ENCODE results near the gene CCDC30.

DNA sequence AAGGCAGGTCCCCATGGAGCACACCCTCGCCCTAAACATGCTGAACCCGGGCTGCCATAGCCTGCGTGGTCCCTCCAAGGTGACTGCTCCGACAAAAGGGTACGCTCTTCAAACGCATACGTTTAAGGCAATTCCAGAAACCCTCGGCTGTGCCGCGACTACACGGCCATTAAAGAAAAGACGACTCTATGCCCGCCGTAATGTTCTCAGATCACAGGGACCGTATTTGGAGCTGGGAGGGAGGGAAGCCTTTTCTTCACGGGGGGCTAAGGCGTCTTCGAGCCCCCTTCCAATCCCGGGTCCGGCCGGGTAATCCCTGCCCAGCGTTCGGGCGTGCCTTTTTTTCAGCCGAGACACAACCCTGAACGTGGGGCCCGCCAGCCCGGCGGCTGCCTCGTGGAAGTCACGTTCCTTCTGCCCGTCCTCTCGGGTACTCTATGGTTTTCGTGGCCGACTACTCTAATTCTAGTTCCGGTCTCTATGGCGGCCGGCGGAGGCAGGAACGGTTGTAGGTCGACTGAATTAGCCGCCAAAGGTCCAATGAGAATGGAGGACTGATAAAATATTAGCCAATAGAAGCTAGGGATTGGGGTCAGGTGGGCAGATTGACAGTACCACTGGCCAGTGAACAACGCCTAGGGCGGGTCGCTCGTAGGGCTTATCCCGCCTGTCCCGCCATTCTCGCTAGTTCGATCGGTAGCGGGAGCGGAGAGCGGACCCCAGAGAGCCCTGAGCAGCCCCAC is 218.8 kb downstream of the CCDC30 start, which contains the start of gene YBX1:
- TF ChIP-seq, protein P1, sequence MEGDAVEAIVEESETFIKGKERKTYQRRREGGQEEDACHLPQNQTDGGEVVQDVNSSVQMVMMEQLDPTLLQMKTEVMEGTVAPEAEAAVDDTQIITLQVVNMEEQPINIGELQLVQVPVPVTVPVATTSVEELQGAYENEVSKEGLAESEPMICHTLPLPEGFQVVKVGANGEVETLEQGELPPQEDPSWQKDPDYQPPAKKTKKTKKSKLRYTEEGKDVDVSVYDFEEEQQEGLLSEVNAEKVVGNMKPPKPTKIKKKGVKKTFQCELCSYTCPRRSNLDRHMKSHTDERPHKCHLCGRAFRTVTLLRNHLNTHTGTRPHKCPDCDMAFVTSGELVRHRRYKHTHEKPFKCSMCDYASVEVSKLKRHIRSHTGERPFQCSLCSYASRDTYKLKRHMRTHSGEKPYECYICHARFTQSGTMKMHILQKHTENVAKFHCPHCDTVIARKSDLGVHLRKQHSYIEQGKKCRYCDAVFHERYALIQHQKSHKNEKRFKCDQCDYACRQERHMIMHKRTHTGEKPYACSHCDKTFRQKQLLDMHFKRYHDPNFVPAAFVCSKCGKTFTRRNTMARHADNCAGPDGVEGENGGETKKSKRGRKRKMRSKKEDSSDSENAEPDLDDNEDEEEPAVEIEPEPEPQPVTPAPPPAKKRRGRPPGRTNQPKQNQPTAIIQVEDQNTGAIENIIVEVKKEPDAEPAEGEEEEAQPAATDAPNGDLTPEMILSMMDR (conservative IDR thresholded peaks at IDR 0.05 in 1 of 2, IDR thresholded peaks at IDR 0.05 in 1 of 2; ENCODE audit: extremely low read depth in 1 of 2, insufficient read depth in 1 of 2, low read depth in 1 of 2, low read length in 2 of 2), result no peak
- no peak for TF ChIP-seq EZH2 (IDR thresholded peaks at IDR 0.05; ENCODE audit: borderline replicate concordance, low read length)

Data from mammary epithelial cell (primary cell).